GM23338 (cell line): ENCODE results near the gene CRNKL1. TPM values are rescaled to one million over a fixed set of nuclear protein-coding genes. Genes with fewer than 3 reads are reported as not detected.

Experiments
- ATAC-seq: fragments of 200-7000 bp; cut with Tn5 transposase; 3 replicates; pipeline ENCODE4 v1.9.1; 2020
- DNase-seq: peaks from one replicate; pipeline ENCODE4 v3.0.0-alpha.2; 2015; ENCODE audit warnings: low spot score
- H2AFZ ChIP-seq: fragments of 200-600 bp; sonication (generic); 2 replicates; pipeline ENCODE4 v1.8.0; 2016; ENCODE audit warnings: antibody characterized with exemption, mild to moderate bottlenecking, moderate library complexity
- H3F3A ChIP-seq: fragments of 200-600 bp; sonication (generic); replicated peaks from 2 replicates; pipeline ENCODE4 v1.8.0; 2017; ENCODE audit warnings: antibody characterized with exemption, mixed run types, low read depth
- H3K27ac ChIP-seq: fragments of 200-600 bp; sonication (generic); 2 replicates; pipeline ENCODE4 v1.6.1; 2016; ENCODE audit warnings: low read depth
- H3K27me3 ChIP-seq: fragments of 200-600 bp; sonication (generic); 2 replicates; pipeline ENCODE4 v1.8.0; 2016; ENCODE audit warnings: mild to moderate bottlenecking, mixed run types, moderate library complexity; ENCODE audit not compliant: insufficient read depth
- H3K36me3 ChIP-seq: fragments of 200-600 bp; sonication (generic); 2 replicates; pipeline ENCODE4 v1.8.0; 2016; ENCODE audit warnings: mild to moderate bottlenecking; ENCODE audit not compliant: insufficient read depth
- H3K4me1 ChIP-seq: fragments of 200-600 bp; sonication (generic); 2 replicates; pipeline ENCODE4 v1.8.0; 2016; ENCODE audit warnings: mild to moderate bottlenecking, moderate library complexity; ENCODE audit not compliant: insufficient read depth
- H3K4me2 ChIP-seq: fragments of 200-600 bp; sonication (generic); 2 replicates; pipeline ENCODE4 v1.7.1; 2017; ENCODE audit warnings: mixed run types
- H3K4me3 ChIP-seq: fragments of 200-600 bp; sonication (generic); 2 replicates; pipeline ENCODE4 v1.6.1; 2016; ENCODE audit warnings: mixed run types
- H3K79me2 ChIP-seq: fragments of 200-600 bp; sonication (generic); replicated peaks from 2 replicates; pipeline ENCODE4 v1.8.0; 2017; ENCODE audit warnings: mild to moderate bottlenecking; ENCODE audit not compliant: insufficient read depth
- H3K9me2 ChIP-seq: fragments of 200-600 bp; sonication (generic); 2 replicates; pipeline ENCODE4 v1.8.0; 2017; ENCODE audit not compliant: insufficient read depth
- H4K20me1 ChIP-seq: fragments of 200-600 bp; sonication (generic); replicated peaks from 2 replicates; pipeline ENCODE4 v1.8.0; 2017; ENCODE audit warnings: mild to moderate bottlenecking; ENCODE audit not compliant: insufficient read depth
- H3K27ac Mint-ChIP-seq: 2 replicates; pipeline ENCODE4 v1.8.0; 2020; ENCODE audit warnings: inconsistent platforms, mild to moderate bottlenecking, moderate library complexity, mixed read lengths
- H3K27me3 Mint-ChIP-seq: 3 replicates; pipeline ENCODE4 v1.8.0; 2022; ENCODE audit warnings: low read depth, mild to moderate bottlenecking, moderate library complexity, mixed read lengths, inconsistent platforms; ENCODE audit not compliant: insufficient read depth, poor library complexity
- H3K36me3 Mint-ChIP-seq: 3 replicates; pipeline ENCODE4 v1.8.0; 2021; ENCODE audit warnings: low read depth, mild to moderate bottlenecking, inconsistent platforms, moderate library complexity, mixed read lengths
- H3K4me1 Mint-ChIP-seq: 3 replicates; pipeline ENCODE4 v1.8.0; 2020; ENCODE audit warnings: mild to moderate bottlenecking, inconsistent platforms, mixed read lengths
- H3K4me3 Mint-ChIP-seq: 3 replicates; pipeline ENCODE4 v1.8.0; 2021; ENCODE audit warnings: moderate library complexity, mild to moderate bottlenecking, inconsistent platforms, mixed read lengths
- H3K9me3 Mint-ChIP-seq: 3 replicates; pipeline ENCODE4 v1.8.0; 2020; ENCODE audit warnings: moderate library complexity, mild to moderate bottlenecking, inconsistent platforms, mixed read lengths
- CREB1 ChIP-seq: fragments of 250-450 bp; sonication (Bioruptor Pico); IDR thresholded peaks from 2 replicates; pipeline ENCODE4 v1.5.0; 2020; ENCODE audit warnings: low read depth, mild to moderate bottlenecking, moderate library complexity
- EZH2 ChIP-seq: fragments of 200-600 bp; sonication (generic); IDR thresholded peaks from one replicate; pipeline ENCODE4 v1.8.0; 2017; ENCODE audit warnings: antibody characterized with exemption, mild to moderate bottlenecking, low read depth; ENCODE audit not compliant: unreplicated experiment
- JUNB ChIP-seq: IDR thresholded peaks from one replicate; pipeline ENCODE4 v1.6.1; 2016; ENCODE audit warnings: antibody characterized with exemption; ENCODE audit not compliant: unreplicated experiment
- NANOG ChIP-seq: IDR thresholded peaks from 2 replicates; pipeline ENCODE4 v1.6.1; 2016; ENCODE audit warnings: antibody characterized with exemption, borderline replicate concordance
- POLR2AphosphoS5 ChIP-seq: IDR thresholded peaks from 2 replicates; pipeline ENCODE4 v1.6.1; 2016; ENCODE audit warnings: antibody characterized with exemption, low read depth
- STAT1 ChIP-seq: IDR thresholded peaks from one replicate; pipeline ENCODE4 v1.6.1; 2016; ENCODE audit warnings: antibody characterized with exemption; ENCODE audit not compliant: unreplicated experiment
- ZNF114 ChIP-seq: fragments of 250-450 bp; sonication (Bioruptor Pico); IDR thresholded peaks from 2 replicates; pipeline ENCODE4 v1.5.0; 2020; ENCODE audit warnings: mild to moderate bottlenecking, moderate library complexity
- ZNF331 ChIP-seq: fragments of 250-450 bp; sonication (Bioruptor Pico); IDR thresholded peaks from 2 replicates; pipeline ENCODE4 v1.5.0; 2020; ENCODE audit warnings: low read depth, mild to moderate bottlenecking, moderate library complexity
- polyA plus RNA-seq: library from polyadenylated mRNA; unstranded; fragments of >200 nt; fragmentation: Nextera tagmentation; extraction: Ambion mirVana; gene quantifications from 2 replicates; pipeline ENCODE4 v1.2.1, GENCODE V29; 2016
- total RNA-seq: library from RNA; depleted of rRNA; stranded (reverse); fragments of >200 nt; shearing (Covaris generic); gene quantifications from 2 replicates; pipeline ENCODE4 v1.2.3, GENCODE V29; 2014
- TF ChIP-seq, protein P1 (sequence below): IDR thresholded peaks from 2 replicates; pipeline ENCODE4 v1.6.1; 2016; ENCODE audit warnings: antibody characterized with exemption
- TF ChIP-seq, protein P2 (sequence below): IDR thresholded peaks from one replicate; pipeline ENCODE4 v1.6.1; 2018; ENCODE audit warnings: antibody characterized with exemption; ENCODE audit not compliant: unreplicated experiment
- TF ChIP-seq, protein P3 (sequence below): fragments of 250-450 bp; sonication (Bioruptor Pico); IDR thresholded peaks from 2 replicates; pipeline ENCODE4 v1.5.0; 2020; ENCODE audit warnings: mild to moderate bottlenecking, moderate library complexity
- TF ChIP-seq, protein P4 (sequence below), 2 experiments: fragments of 200-600 bp in 1 of 2; sonication (generic) in 1 of 2; conservative IDR thresholded peaks; 2 replicates each; pipeline versions ENCODE4 v1.5.1 to v1.6.1; 2016 to 2017; ENCODE audit warnings: antibody characterized with exemption in 2 of 2, low read depth in 2 of 2, mild to moderate bottlenecking in 2 of 2, moderate library complexity in 1 of 2

The CRNKL1 gene
- total and polyA plus RNA-seq, 2 experiments from 2014 or later: 24.2 to 27.2 TPM

DNA sequence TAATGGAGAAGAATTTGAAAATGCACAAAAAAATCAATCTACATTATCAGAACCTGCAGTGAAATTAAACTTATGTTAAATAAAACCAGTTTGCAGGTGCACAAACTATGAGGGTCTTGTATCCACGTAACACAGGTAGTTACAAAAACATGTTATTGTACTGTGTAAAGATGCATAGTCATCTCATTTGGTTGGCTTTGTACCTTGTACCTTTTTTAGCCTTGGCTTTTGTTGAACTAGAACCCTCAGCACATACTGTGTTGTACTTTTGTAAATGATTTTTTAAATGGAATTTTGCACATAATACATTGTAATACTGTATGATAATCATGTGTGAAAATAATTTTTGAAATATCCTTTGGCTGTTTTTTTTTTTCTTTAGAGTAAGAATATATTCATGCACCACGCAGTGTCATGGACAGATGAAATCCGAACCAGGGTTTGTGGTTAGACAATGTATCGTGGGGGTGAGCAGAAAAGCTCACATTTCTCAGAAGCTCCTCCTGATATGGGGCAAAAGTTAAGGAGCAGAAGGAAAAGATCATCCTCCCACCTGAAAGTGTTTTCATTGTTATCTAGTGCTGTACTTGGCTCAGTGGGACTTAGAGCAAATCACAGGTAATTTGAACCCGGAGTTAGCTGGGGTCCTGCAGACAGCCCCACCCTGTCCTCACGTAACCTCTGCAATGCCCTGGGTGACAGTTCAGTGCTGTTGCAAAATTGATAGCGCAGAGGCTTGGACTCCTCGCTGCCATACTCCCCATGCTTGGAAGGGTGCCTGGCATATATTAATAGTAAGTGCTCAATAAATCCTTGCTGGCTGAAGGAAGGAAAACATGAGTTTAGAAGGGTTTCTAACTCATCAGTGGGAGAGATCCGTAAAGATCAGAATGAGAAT lies 49.9 kb downstream of the CRNKL1 start:
- ATAC-seq: no peak
- H3K27ac ChIP-seq: no peak overlapping the region
- H3K4me3 Mint-ChIP-seq: no peak overlapping the region

More for the DNA sequence above, 49.9 kb downstream of the CRNKL1 start:
- TF ChIP-seq CREB1 (CRISPR knock-in tag) (no peak), POLR2AphosphoS5 (no peak), NANOG (no peak), JUNB (no peak), EZH2 (no peak), ZNF114 (CRISPR knock-in tag) (no peak), STAT1 (no peak), ZNF331 (no peak)
- TF ChIP-seq, protein P1, sequence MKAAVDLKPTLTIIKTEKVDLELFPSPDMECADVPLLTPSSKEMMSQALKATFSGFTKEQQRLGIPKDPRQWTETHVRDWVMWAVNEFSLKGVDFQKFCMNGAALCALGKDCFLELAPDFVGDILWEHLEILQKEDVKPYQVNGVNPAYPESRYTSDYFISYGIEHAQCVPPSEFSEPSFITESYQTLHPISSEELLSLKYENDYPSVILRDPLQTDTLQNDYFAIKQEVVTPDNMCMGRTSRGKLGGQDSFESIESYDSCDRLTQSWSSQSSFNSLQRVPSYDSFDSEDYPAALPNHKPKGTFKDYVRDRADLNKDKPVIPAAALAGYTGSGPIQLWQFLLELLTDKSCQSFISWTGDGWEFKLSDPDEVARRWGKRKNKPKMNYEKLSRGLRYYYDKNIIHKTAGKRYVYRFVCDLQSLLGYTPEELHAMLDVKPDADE: no peak
- TF ChIP-seq, protein P2, sequence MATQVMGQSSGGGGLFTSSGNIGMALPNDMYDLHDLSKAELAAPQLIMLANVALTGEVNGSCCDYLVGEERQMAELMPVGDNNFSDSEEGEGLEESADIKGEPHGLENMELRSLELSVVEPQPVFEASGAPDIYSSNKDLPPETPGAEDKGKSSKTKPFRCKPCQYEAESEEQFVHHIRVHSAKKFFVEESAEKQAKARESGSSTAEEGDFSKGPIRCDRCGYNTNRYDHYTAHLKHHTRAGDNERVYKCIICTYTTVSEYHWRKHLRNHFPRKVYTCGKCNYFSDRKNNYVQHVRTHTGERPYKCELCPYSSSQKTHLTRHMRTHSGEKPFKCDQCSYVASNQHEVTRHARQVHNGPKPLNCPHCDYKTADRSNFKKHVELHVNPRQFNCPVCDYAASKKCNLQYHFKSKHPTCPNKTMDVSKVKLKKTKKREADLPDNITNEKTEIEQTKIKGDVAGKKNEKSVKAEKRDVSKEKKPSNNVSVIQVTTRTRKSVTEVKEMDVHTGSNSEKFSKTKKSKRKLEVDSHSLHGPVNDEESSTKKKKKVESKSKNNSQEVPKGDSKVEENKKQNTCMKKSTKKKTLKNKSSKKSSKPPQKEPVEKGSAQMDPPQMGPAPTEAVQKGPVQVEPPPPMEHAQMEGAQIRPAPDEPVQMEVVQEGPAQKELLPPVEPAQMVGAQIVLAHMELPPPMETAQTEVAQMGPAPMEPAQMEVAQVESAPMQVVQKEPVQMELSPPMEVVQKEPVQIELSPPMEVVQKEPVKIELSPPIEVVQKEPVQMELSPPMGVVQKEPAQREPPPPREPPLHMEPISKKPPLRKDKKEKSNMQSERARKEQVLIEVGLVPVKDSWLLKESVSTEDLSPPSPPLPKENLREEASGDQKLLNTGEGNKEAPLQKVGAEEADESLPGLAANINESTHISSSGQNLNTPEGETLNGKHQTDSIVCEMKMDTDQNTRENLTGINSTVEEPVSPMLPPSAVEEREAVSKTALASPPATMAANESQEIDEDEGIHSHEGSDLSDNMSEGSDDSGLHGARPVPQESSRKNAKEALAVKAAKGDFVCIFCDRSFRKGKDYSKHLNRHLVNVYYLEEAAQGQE: no peak
- TF ChIP-seq, protein P3, sequence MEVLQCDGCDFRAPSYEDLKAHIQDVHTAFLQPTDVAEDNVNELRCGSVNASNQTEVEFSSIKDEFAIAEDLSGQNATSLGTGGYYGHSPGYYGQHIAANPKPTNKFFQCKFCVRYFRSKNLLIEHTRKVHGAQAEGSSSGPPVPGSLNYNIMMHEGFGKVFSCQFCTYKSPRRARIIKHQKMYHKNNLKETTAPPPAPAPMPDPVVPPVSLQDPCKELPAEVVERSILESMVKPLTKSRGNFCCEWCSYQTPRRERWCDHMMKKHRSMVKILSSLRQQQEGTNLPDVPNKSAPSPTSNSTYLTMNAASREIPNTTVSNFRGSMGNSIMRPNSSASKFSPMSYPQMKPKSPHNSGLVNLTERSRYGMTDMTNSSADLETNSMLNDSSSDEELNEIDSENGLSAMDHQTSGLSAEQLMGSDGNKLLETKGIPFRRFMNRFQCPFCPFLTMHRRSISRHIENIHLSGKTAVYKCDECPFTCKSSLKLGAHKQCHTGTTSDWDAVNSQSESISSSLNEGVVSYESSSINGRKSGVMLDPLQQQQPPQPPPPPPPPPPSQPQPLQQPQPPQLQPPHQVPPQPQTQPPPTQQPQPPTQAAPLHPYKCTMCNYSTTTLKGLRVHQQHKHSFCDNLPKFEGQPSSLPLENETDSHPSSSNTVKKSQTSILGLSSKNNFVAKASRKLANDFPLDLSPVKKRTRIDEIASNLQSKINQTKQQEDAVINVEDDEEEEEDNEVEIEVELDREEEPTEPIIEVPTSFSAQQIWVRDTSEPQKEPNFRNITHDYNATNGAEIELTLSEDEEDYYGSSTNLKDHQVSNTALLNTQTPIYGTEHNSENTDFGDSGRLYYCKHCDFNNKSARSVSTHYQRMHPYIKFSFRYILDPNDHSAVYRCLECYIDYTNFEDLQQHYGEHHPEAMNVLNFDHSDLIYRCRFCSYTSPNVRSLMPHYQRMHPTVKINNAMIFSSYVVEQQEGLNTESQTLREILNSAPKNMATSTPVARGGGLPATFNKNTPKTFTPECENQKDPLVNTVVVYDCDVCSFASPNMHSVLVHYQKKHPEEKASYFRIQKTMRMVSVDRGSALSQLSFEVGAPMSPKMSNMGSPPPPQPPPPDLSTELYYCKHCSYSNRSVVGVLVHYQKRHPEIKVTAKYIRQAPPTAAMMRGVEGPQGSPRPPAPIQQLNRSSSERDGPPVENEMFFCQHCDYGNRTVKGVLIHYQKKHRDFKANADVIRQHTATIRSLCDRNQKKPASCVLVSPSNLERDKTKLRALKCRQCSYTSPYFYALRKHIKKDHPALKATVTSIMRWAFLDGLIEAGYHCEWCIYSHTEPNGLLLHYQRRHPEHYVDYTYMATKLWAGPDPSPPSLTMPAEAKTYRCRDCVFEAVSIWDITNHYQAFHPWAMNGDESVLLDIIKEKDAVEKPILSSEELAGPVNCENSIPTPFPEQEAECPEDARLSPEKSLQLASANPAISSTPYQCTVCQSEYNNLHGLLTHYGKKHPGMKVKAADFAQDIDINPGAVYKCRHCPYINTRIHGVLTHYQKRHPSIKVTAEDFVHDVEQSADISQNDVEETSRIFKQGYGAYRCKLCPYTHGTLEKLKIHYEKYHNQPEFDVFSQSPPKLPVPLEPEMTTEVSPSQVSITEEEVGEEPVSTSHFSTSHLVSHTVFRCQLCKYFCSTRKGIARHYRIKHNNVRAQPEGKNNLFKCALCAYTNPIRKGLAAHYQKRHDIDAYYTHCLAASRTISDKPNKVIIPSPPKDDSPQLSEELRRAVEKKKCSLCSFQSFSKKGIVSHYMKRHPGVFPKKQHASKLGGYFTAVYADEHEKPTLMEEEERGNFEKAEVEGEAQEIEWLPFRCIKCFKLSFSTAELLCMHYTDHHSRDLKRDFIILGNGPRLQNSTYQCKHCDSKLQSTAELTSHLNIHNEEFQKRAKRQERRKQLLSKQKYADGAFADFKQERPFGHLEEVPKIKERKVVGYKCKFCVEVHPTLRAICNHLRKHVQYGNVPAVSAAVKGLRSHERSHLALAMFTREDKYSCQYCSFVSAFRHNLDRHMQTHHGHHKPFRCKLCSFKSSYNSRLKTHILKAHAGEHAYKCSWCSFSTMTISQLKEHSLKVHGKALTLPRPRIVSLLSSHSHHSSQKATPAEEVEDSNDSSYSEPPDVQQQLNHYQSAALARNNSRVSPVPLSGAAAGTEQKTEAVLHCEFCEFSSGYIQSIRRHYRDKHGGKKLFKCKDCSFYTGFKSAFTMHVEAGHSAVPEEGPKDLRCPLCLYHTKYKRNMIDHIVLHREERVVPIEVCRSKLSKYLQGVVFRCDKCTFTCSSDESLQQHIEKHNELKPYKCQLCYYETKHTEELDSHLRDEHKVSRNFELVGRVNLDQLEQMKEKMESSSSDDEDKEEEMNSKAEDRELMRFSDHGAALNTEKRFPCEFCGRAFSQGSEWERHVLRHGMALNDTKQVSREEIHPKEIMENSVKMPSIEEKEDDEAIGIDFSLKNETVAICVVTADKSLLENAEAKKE (CRISPR knock-in tag): no peak
- TF ChIP-seq, protein P4, sequence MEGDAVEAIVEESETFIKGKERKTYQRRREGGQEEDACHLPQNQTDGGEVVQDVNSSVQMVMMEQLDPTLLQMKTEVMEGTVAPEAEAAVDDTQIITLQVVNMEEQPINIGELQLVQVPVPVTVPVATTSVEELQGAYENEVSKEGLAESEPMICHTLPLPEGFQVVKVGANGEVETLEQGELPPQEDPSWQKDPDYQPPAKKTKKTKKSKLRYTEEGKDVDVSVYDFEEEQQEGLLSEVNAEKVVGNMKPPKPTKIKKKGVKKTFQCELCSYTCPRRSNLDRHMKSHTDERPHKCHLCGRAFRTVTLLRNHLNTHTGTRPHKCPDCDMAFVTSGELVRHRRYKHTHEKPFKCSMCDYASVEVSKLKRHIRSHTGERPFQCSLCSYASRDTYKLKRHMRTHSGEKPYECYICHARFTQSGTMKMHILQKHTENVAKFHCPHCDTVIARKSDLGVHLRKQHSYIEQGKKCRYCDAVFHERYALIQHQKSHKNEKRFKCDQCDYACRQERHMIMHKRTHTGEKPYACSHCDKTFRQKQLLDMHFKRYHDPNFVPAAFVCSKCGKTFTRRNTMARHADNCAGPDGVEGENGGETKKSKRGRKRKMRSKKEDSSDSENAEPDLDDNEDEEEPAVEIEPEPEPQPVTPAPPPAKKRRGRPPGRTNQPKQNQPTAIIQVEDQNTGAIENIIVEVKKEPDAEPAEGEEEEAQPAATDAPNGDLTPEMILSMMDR (conservative IDR thresholded peaks at IDR 0.05; ENCODE audit: low read depth in 2 of 2): no peak
- Histone ChIP-seq H3K4me3 (no peak overlapping the region), H4K20me1 (no peaks in the 10 kb centered on the region), H3K9me2 (no peaks in the 10 kb centered on the region), H3K27me3 (no peaks in the 10 kb centered on the region), H3K4me2 (no peak overlapping the region), H2AFZ (peak overlapping the region; percentile 66; the same call in 1 of the 2 replicates), H3K4me1 (no peaks in the 10 kb centered on the region), H3K79me2 (no peaks in the 10 kb centered on the region), H3K36me3 (no peaks in the 10 kb centered on the region), H3F3A (no peaks in the 10 kb centered on the region)
- H3K27ac Mint-ChIP-seq: no peak overlapping the region
- no peaks in the 10 kb centered on the region for H3K36me3 Mint-ChIP-seq
- DNase-seq: no peak
- H3K27me3 Mint-ChIP-seq: peaks cover 7% of the 10 kb centered on the region
- no peaks in the 10 kb centered on the region for H3K9me3 Mint-ChIP-seq
- peaks cover 9% of the 10 kb centered on the region; the same call in 1 of the 3 replicates for H3K4me1 Mint-ChIP-seq
